Testis (tissue), 3 donors: ENCODE data around the gene PPM1H. TPM values are rescaled to one million over a fixed set of nuclear protein-coding genes. Genes with fewer than 3 reads are reported as not detected.
A peak's percentile ranks its signal among the peaks of the same experiment; 100 is the strongest.

ENCODE experiments used
- DNase-seq: peaks from one replicate; pipeline ENCODE4 v3.0.0-alpha.2; 2019
- H3K27ac ChIP-seq, 2 donors: fragments of 200-600 bp; sonication (generic); one replicate each; pipeline ENCODE4 v1.5.1; 2019
- H3K27me3 ChIP-seq: fragments of 200-600 bp; sonication (generic); one replicate; pipeline ENCODE4 v1.5.1; 2019
- H3K36me3 ChIP-seq: fragments of 200-600 bp; sonication (generic); one replicate; pipeline ENCODE4 v1.5.1; 2017; ENCODE audit warnings: low read depth; ENCODE audit errors: missing control alignments
- H3K4me1 ChIP-seq: fragments of 200-600 bp; sonication (generic); one replicate; pipeline ENCODE4 v1.5.1; 2019
- H3K4me3 ChIP-seq, 2 donors: fragments of 200-600 bp; sonication (generic); one replicate each; pipeline ENCODE4 v1.5.1; 2017 to 2019
- H3K9me3 ChIP-seq: fragments of 200-600 bp; sonication (generic); one replicate; pipeline ENCODE4 v1.5.1; 2017
- POLR2A ChIP-seq: fragments of 450-650 bp; IDR thresholded peaks from one replicate; pipeline ENCODE4 v1.6.1; 2017; ENCODE audit warnings: antibody characterized with exemption, mild to moderate bottlenecking, moderate library complexity
- WGBS, 2 donors: methylation state at CpG; one replicate each; pipeline ENCODE4 v1.1.5; 2018; 5-methylcytosine and 5-hydroxymethylcytosine counted together
- intact Hi-C: fragments of 100-400 bp; cut with DNase I; formaldehyde crosslinking; loops from one replicate; pipeline ENCODE4 v1.15.1; 2023; ENCODE audit warnings: low total_unique reads
- polyA plus RNA-seq: library from polyadenylated mRNA; stranded (reverse); fragments of 350-450 nt; fragmentation: Illumina TruSeq; extraction: RNeasy Lipid Tissue Mini Kit (QIAGEN cat#74804); gene quantifications from one replicate; pipeline ENCODE4 v1.2.3, GENCODE V29; 2014; ENCODE audit warnings: low read depth, low replicate concordance; ENCODE audit not compliant: insufficient read depth
- total RNA-seq, 2 donors: library from RNA; depleted of rRNA; stranded (reverse); fragments of >200 nt; gene quantifications; one replicate each; pipeline ENCODE4 v1.2.3, GENCODE V29; 2016
- TF ChIP-seq, protein P1 (sequence below), 3 experiments: fragments of 450-650 bp in 2 of 3; fragments of 200-600 bp in 1 of 3; sonication (generic) in 1 of 3; IDR thresholded peaks; one replicate each; pipeline ENCODE4 v1.5.1; 2016 to 2019; ENCODE audit warnings: antibody characterized with exemption in 3 of 3, mild to moderate bottlenecking in 2 of 3, moderate library complexity in 1 of 3

Gene PPM1H
- total and polyA plus RNA-seq, 3 donors from 2014 or later = 2.5 to 9.1 (median 2.7) TPM

- no peak overlapping the region for H3K4me3 ChIP-seq
- intact Hi-C loops = no loop called here
- WGBS, 2 donors = 83 to 87% methylated on average over 3 of the region's 3 CpGs
- H3K27ac ChIP-seq = no peak overlapping the region
- DNase-seq = no peak
- no peaks in the 10 kb centered on the region for H3K9me3 ChIP-seq
- peaks cover 18% of the 10 kb centered on the region for H3K4me1 ChIP-seq
- H3K36me3 ChIP-seq = no peaks in the 10 kb centered on the region
- TF ChIP-seq, protein P1, sequence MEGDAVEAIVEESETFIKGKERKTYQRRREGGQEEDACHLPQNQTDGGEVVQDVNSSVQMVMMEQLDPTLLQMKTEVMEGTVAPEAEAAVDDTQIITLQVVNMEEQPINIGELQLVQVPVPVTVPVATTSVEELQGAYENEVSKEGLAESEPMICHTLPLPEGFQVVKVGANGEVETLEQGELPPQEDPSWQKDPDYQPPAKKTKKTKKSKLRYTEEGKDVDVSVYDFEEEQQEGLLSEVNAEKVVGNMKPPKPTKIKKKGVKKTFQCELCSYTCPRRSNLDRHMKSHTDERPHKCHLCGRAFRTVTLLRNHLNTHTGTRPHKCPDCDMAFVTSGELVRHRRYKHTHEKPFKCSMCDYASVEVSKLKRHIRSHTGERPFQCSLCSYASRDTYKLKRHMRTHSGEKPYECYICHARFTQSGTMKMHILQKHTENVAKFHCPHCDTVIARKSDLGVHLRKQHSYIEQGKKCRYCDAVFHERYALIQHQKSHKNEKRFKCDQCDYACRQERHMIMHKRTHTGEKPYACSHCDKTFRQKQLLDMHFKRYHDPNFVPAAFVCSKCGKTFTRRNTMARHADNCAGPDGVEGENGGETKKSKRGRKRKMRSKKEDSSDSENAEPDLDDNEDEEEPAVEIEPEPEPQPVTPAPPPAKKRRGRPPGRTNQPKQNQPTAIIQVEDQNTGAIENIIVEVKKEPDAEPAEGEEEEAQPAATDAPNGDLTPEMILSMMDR (IDR thresholded peaks at IDR 0.05) = no peak
- TF ChIP-seq POLR2A = no peak
- H3K27me3 ChIP-seq = no peaks in the 10 kb centered on the region
Measured at GRCh38 chr12:62686938-62687337, 248.0 kb downstream of the PPM1H start.

DNA sequence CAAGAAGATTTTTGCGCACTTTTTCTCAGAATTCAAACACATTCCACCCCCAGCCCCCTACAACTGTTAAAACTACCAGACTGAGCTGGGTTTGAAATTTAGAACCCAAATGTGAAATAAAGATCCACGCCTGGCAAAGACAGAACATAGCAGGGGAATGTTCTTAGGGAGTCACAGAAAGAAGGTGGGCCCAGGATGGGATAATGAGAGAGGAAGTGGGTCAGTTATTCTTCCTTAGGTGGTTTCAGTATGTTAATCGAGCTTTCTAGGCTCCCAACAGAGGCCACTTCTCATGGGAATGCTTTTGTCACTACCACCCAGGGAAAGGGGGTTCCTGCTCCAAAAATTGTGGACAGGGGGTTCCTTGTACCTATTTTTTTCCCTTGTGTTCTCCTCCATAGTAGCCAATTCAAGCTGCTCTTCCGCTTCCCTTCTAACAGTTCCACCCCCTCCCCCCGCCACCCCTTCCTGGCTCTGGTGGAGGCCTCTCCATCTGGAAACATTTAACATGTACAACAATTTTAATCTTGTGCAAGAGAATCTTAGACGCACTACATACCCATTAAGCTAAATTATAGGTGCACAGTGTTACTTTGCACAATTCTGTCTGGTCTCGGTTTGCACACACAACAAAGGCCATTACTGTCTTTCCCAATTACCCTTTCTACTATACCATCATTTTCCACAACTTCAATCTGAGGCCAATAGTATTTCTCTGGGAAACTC is 250.2 kb downstream of the PPM1H start:
- peaks cover 18% of the 10 kb centered on the region for H3K4me1 ChIP-seq
- intact Hi-C loops = no loop called here
- peak; percentile 69 for DNase-seq
- peak overlapping the region; percentile 60 to 78 for H3K27ac ChIP-seq
- 59 to 60% methylated on average over 7 of the region's 7 CpGs for WGBS, 2 donors
- no peaks in the 10 kb centered on the region for H3K36me3 ChIP-seq
- TF ChIP-seq POLR2A = no peak
- TF ChIP-seq, protein P1 (IDR thresholded peaks at IDR 0.05) = no peak
- no peaks in the 10 kb centered on the region for H3K27me3 ChIP-seq
- H3K4me3 ChIP-seq = no peak overlapping the region
- H3K9me3 ChIP-seq = no peaks in the 10 kb centered on the region

- peak overlapping the region; percentile 60 to 78 for H3K27ac ChIP-seq
- peaks cover 16% of the 10 kb centered on the region for H3K4me1 ChIP-seq
- 54 to 56% methylated on average over 6 to 7 of the region's 7 CpGs for WGBS, 2 donors
- H3K4me3 ChIP-seq = no peak overlapping the region
- no peaks in the 10 kb centered on the region for H3K27me3 ChIP-seq
- H3K9me3 ChIP-seq = no peaks in the 10 kb centered on the region
- H3K36me3 ChIP-seq = no peaks in the 10 kb centered on the region
- peak; percentile 67 for DNase-seq
- intact Hi-C loops = no loop called here
- TF ChIP-seq, protein P1 (IDR thresholded peaks at IDR 0.05) = no peak
- no peak for TF ChIP-seq POLR2A
Measured at GRCh38 chr12:62683776-62684569, 251.0 kb downstream of the PPM1H start.

- no peak overlapping the region for H3K4me3 ChIP-seq
- intact Hi-C loops = no loop called here
- no peak overlapping the region for H3K27ac ChIP-seq
- H3K4me1 ChIP-seq = peaks cover 14% of the 10 kb centered on the region
- 63 to 67% methylated on average over 4 of the region's 4 CpGs for WGBS, 2 donors
- no peaks in the 10 kb centered on the region for H3K36me3 ChIP-seq
- H3K27me3 ChIP-seq = no peaks in the 10 kb centered on the region
- no peak for DNase-seq
- no peak for TF ChIP-seq POLR2A
- TF ChIP-seq, protein P1 (IDR thresholded peaks at IDR 0.05) = no peak
- H3K9me3 ChIP-seq = no peaks in the 10 kb centered on the region
Measured at GRCh38 chr12:62681306-62681705, 253.6 kb downstream of the PPM1H start.
